K562 (cell line): ENCODE measurements around the gene SST. TPM values are rescaled to one million over a fixed set of nuclear protein-coding genes. Genes with fewer than 3 reads are reported as not detected.

Source experiments
- ATAC-seq: fragments of 200-7000 bp; cut with Tn5 transposase; 3 replicates; pipeline ENCODE4 v1.9.1; 2020; ENCODE audit warnings: moderate library complexity
- Bru-seq: library from RNA; stranded (reverse); fragments of 400-500 nt; gene quantifications from one replicate; lab custom pipeline; 2021; lab: Mats Ljungman, UMichigan
- BruChase-seq, 2 experiments: library from RNA; stranded (reverse); fragments of 400-500 nt; gene quantifications; one replicate each; lab custom pipeline; 2021; lab: Mats Ljungman, UMichigan
- BruUV-seq: library from RNA; stranded (reverse); fragments of 400-500 nt; replicated peaks from 2 replicates; lab custom pipeline; 2021; lab: Mats Ljungman, UMichigan
- CTCF ChIA-PET: fragments of 300-600 bp; formaldehyde crosslinking; extraction: SDS; loops from one replicate; lab custom pipeline; 2021; ENCODE audit warnings: low intra/inter-chr PET ratio; lab: Yijun Ruan, JAX
- POLR2A ChIA-PET: fragments of 300-600, 350-650 bp; sonication (Branson Sonifier 250); formaldehyde crosslinking; extraction: SDS; loops from one replicate; lab custom pipeline; 2021; ENCODE audit warnings: antibody characterized with exemption, inconsistent platforms; lab: Yijun Ruan, JAX
- DNase-seq, 4 experiments: peaks; one replicate each; pipeline versions ENCODE4 v3.0.0 to v3.0.0-alpha.2; 2011 to 2018; ENCODE audit warnings: low spot score in 3 of 4, mixed read lengths in 3 of 4; ENCODE audit errors: extremely low read depth in 1 of 4
- FAIRE-seq: peaks from 2 replicates; lab custom pipeline; 2011; peaks lifted over from hg19 to GRCh38; lab: Jason Lieb, UNC
- H2AFZ ChIP-seq: 2 replicates; pipeline ENCODE4 v1.6.0; 2011; ENCODE audit warnings: low read depth, low read length, control low read depth, inconsistent platforms
- H3K27ac ChIP-seq: fragments of 200-600 bp; 3 replicates; pipeline ENCODE4 v1.8.0; 2011; ENCODE audit warnings: low read depth, mild to moderate bottlenecking, control low read depth, inconsistent platforms, low read length, moderate library complexity, mixed read lengths; ENCODE audit errors: extremely low read depth
- H3K27me3 ChIP-seq, 2 experiments: fragments of 300-600 bp in 1 of 2; 2 replicates in 1 of 2; 3 replicates in 1 of 2; pipeline versions ENCODE4 v1.6.0 to v1.8.0; 2011; ENCODE audit warnings: inconsistent platforms in 2 of 2, low read length in 2 of 2, mild to moderate bottlenecking in 1 of 2, mixed read lengths in 1 of 2, moderate library complexity in 1 of 2; ENCODE audit not compliant: control insufficient read depth in 2 of 2, insufficient read depth in 2 of 2
- H3K36me3 ChIP-seq: fragments of 300-600 bp; 3 replicates; pipeline ENCODE4 v1.8.0; 2011; ENCODE audit warnings: mild to moderate bottlenecking, low read length, inconsistent platforms; ENCODE audit not compliant: control insufficient read depth, insufficient read depth
- H3K4me1 ChIP-seq, 2 experiments: fragments of 200-600 bp in 1 of 2; replicated peaks in 1 of 2; 2 replicates in 1 of 2; 3 replicates in 1 of 2; pipeline versions ENCODE4 v1.5.1 to v1.8.0; 2011; ENCODE audit warnings: inconsistent platforms in 2 of 2, low read length in 2 of 2, mild to moderate bottlenecking in 1 of 2, mixed read lengths in 1 of 2, moderate library complexity in 1 of 2; ENCODE audit not compliant: control insufficient read depth in 2 of 2, insufficient read depth in 2 of 2
- H3K4me2 ChIP-seq: 2 replicates; pipeline ENCODE4 v1.6.1; 2011; ENCODE audit warnings: low read length, control low read depth, inconsistent platforms, mixed read lengths; ENCODE audit not compliant: insufficient read depth
- H3K4me3 ChIP-seq: fragments of 200-600 bp; sonication (generic), shearing (Covaris generic); 2 replicates; pipeline ENCODE4 v1.5.1; 2016; ENCODE audit warnings: control low read depth, inconsistent platforms
- H3K79me2 ChIP-seq: fragments of 200-600 bp; 3 replicates; pipeline ENCODE4 v1.8.0; 2011; ENCODE audit warnings: low read length, inconsistent platforms; ENCODE audit not compliant: control insufficient read depth, insufficient read depth
- H3K9ac ChIP-seq, 2 experiments: 2 replicates each; pipeline versions ENCODE4 v1.6.0 to v1.6.1; 2011; ENCODE audit warnings: low read depth in 2 of 2, low read length in 2 of 2, control low read depth in 1 of 2, inconsistent platforms in 1 of 2, mild to moderate bottlenecking in 1 of 2, mixed read lengths in 1 of 2; ENCODE audit not compliant: insufficient read depth in 1 of 2
- H3K9me1 ChIP-seq: one replicate; pipeline ENCODE4 v1.6.0; 2011; ENCODE audit warnings: inconsistent platforms, mild to moderate bottlenecking, low read length, moderate library complexity; ENCODE audit not compliant: control insufficient read depth, insufficient read depth
- H3K9me3 ChIP-seq: replicated peaks from 2 replicates; pipeline ENCODE4 v1.5.1; 2011; ENCODE audit warnings: low read depth, low read length, inconsistent platforms; ENCODE audit not compliant: control insufficient read depth, insufficient read depth
- H4K20me1 ChIP-seq: replicated peaks from 2 replicates; pipeline ENCODE4 v1.6.1; 2011; ENCODE audit warnings: low read length, inconsistent platforms, mixed read lengths; ENCODE audit not compliant: control insufficient read depth, insufficient read depth
- ARID1B ChIP-seq: fragments of 450-650 bp; IDR thresholded peaks from 2 replicates; pipeline ENCODE4 v1.6.1; 2016; ENCODE audit warnings: antibody characterized with exemption, mild to moderate bottlenecking, inconsistent platforms
- ETV6 ChIP-seq, 3 experiments: fragments of 150-350 bp in 1 of 3; sonication (generic) in 1 of 3; formaldehyde crosslinking in 1 of 3; IDR thresholded peaks; 2 replicates each; pipeline versions ENCODE4 v1.6.1 to v1.8.0; 2014 to 2022; ENCODE audit warnings: borderline replicate concordance in 2 of 3, low read depth in 2 of 3, antibody characterized with exemption in 1 of 3, low read length in 1 of 3, mild to moderate bottlenecking in 1 of 3, missing genetic modification reagents in 1 of 3
- JUNB ChIP-seq: fragments of 450-650 bp; formaldehyde crosslinking; conservative IDR thresholded peaks from 2 replicates; pipeline ENCODE4 v1.4.0; 2020; ENCODE audit warnings: mild to moderate bottlenecking
- NEUROD1 ChIP-seq: fragments of 150-350 bp; IDR thresholded peaks from 2 replicates; pipeline ENCODE4 v1.6.1; 2014; ENCODE audit warnings: borderline replicate concordance, low read length, low read depth; ENCODE audit not compliant: partially characterized antibody
- NFE2L1 ChIP-seq: fragments of 450-650 bp; IDR thresholded peaks from 2 replicates; pipeline ENCODE4 v1.6.1; 2016; ENCODE audit warnings: missing genetic modification characterization, low read depth, mild to moderate bottlenecking, missing compliant biosample characterization, moderate library complexity, borderline replicate concordance
- SAP30 ChIP-seq: fragments of 200-600 bp; sonication (generic); IDR thresholded peaks from 2 replicates; pipeline ENCODE4 v1.6.1; 2012; ENCODE audit warnings: borderline replicate concordance, low read depth, mild to moderate bottlenecking, moderate library complexity, low read length, control low read depth, inconsistent platforms; ENCODE audit not compliant: insufficient read depth, poor library complexity, severe bottlenecking
- SMARCA5 ChIP-seq: fragments of 450-650 bp; IDR thresholded peaks from 2 replicates; pipeline ENCODE4 v1.6.1; 2016
- SRSF9 ChIP-seq: fragments of 200-400 bp; formaldehyde crosslinking; IDR thresholded peaks from 2 replicates; pipeline ENCODE4 v1.6.1; 2017; ENCODE audit warnings: low read depth, low read length, borderline replicate concordance
- WGBS: fragments of 100-300 bp; shearing (Covaris generic); methylation state at CpG from one replicate; pipeline ENCODE4 v1.1.6; 2016; ENCODE audit warnings: low coverage, mixed read lengths; ENCODE audit not compliant: insufficient coverage; ENCODE audit errors: missing lambda C conversion rate; 5-methylcytosine and 5-hydroxymethylcytosine counted together
- in situ Hi-C: fragments of 300-500 bp; cut with MboI; formaldehyde crosslinking; loops from 4 replicates; pipeline ENCODE4 v1.15.0; 2018; ENCODE audit warnings: inconsistent platforms, mixed read lengths
- intact Hi-C: fragments of 100-400 bp; cut with micrococcal nuclease; formaldehyde crosslinking; loops from 2 replicates; pipeline ENCODE4 v1.14.2; 2022
- long read RNA-seq, 3 experiments: library from polyadenylated mRNA in 2 of 3; library from RNA in 1 of 3; unstranded in 2 of 3; stranded (forward) in 1 of 3; transcript quantifications; one replicate each; pipeline ENCODE4 v2.0.0, GENCODE V29; 2019 to 2022
- polyA minus RNA-seq, 3 experiments: library from RNA; depleted of rRNA, polyadenylated mRNA; stranded (reverse); fragments of >200 nt; gene quantifications; 2 replicates each; pipeline ENCODE4 v1.2.3, GENCODE V29; 2011
- polyA plus RNA-seq, 8 experiments: library from polyadenylated mRNA; depleted of rRNA in 4 of 8; stranded (reverse) in 5 of 8; unstranded in 3 of 8; fragments of >200 nt; fragmentation: Nextera tagmentation in 2 of 8; fragmentation: Illumina TruSeq in 1 of 8; extraction: Ambion mirVana in 2 of 8; extraction: Trizol in 1 of 8; gene quantifications; 2 replicates each; pipeline versions ENCODE4 v1.2.1 to v1.2.3, GENCODE V29; 2011 to 2014; ENCODE audit warnings: inconsistent platforms in 1 of 8, missing spikeins in 1 of 8
- total RNA-seq, 7 experiments: library from RNA; depleted of rRNA in 6 of 7; stranded (reverse); fragments of >200 nt in 6 of 7; fragmentation: Illumina TruSeq in 2 of 7; extraction: Trizol in 2 of 7; gene quantifications; 2 replicates each; pipeline versions ENCODE4 v1.2.1 to v1.2.3, GENCODE V29; 2011 to 2021; ENCODE audit warnings: low replicate concordance in 1 of 7
- TF ChIP-seq, protein P1 (sequence below): sonication (generic); formaldehyde crosslinking; IDR thresholded peaks from 2 replicates; pipeline ENCODE4 v1.8.0; 2023; ENCODE audit warnings: mild to moderate bottlenecking, missing genetic modification reagents
- TF ChIP-seq, protein P2 (sequence below), 3 experiments: fragments of 200-800 bp in 1 of 3; fragments of 250-450 bp in 1 of 3; fragments of 450-650 bp in 1 of 3; sonication (Bioruptor Pico) in 1 of 3; sonication (Bioruptor generic) in 1 of 3; formaldehyde crosslinking in 1 of 3; IDR thresholded peaks; 2 replicates each; pipeline versions ENCODE4 v1.6.1 to v1.8.0; 2016 to 2022; ENCODE audit warnings: mild to moderate bottlenecking in 2 of 3, missing genetic modification characterization in 2 of 3, missing compliant biosample characterization in 1 of 3, moderate library complexity in 1 of 3

SST gene
- not detected in 2 replicates for total RNA-seq (2011; cell fraction: chromatin; rRNA removed; ENCODE audit: low replicate concordance)
- not detected in 2 replicates for total RNA-seq (2011; cell fraction: nucleolus; rRNA removed)
- not detected in 2 replicates for total RNA-seq (2011; cell fraction: nucleoplasm; rRNA removed)
- total RNA-seq (2014; rRNA removed) (not detected in 2 replicates), total RNA-seq (2014; rRNA removed; fragmentation: Illumina TruSeq; extraction: Trizol) (not detected in 2 replicates), total RNA-seq (2015; rRNA removed; fragmentation: Illumina TruSeq; extraction: Trizol) (not detected in 2 replicates), total RNA-seq (2021) (not detected in 2 replicates), polyA plus RNA-seq (2011; rRNA removed) (not detected in 2 replicates), polyA plus RNA-seq (2014; fragmentation: Illumina TruSeq; extraction: Trizol) (not detected in 2 replicates), polyA plus RNA-seq (2014; fragmentation: Nextera tagmentation; extraction: Ambion mirVana) (not detected), polyA plus RNA-seq (2014; rRNA removed) (not detected in 2 replicates), polyA minus RNA-seq (2011; rRNA and poly(A)+ RNA removed) (not detected in 2 replicates), Bru-seq, nascent RNA (not detected), BruChase-seq, experiment 1, labeled RNA remaining after a 2-hour chase (not detected), BruChase-seq, experiment 2, labeled RNA remaining after a 6-hour chase (not detected)
- not detected in 2 replicates for polyA plus RNA-seq (2011; cell fraction: cytosol; rRNA removed)
- polyA plus RNA-seq (2011; cell fraction: nucleus; rRNA removed) = not detected in 2 replicates
- not detected in 2 replicates for polyA plus RNA-seq (2012)
- not detected in 2 replicates for polyA minus RNA-seq (2011; cell fraction: cytosol; rRNA and poly(A)+ RNA removed)
- not detected in 2 replicates for polyA minus RNA-seq (2011; cell fraction: nucleus; rRNA and poly(A)+ RNA removed)
- long read RNA-seq, experiment 1 = 0 reads
- long read RNA-seq, experiment 2 = 0 reads
- long read RNA-seq, experiment 3 = 0 reads

DNA sequence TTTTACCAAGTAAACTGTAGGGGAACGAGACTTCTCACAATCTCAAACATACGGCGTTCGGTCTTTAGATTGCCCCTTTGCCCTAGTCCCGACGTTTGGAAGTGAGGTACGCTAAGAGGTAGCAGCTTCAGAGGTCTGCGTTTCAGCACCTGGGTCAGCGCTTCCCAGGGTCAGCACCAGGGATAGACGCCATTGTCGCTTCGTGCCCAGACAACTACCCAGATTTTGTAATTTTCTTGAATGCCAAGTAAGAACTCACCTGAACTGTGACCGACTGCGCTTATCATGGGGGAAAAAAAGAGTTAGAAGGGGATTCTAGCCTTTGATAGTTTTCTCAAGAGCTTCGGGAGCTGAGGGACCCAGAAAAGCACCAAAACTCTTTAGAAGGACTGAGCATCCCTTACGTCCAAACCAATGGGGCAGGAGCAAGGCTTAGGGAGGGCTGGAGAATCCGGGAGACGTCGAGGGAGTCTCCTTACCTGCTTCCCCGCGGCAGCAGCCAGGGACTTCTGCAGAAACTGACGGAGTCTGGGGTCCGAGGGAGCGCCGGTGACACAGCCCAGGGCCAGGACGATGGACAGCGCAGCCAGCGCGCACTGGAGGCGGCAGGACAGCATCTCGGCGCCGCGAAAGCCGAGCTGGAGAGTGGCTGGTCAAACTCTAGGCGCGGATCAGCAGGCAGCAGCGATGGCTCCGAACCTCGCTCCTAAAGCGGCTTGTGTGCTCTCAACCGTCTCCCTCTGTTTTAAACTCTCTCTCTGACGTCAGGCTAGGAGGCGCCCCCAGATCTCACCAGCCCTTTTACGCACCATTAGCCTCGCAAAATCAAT lies at the start of gene SST:
Gene SST, minus strand, starts transcription at position 720 of the 830 bp plus-strand sequence. Its CDS starts 103 bp downstream, at position 617.
- Histone ChIP-seq H3K27ac (no peak within 1 kb of the TSS), H2AFZ (no peak within 1 kb of the TSS), H3K9ac (no peak within 1 kb of the TSS), H3K27me3 (peaks cover 0 to 13% of the 10 kb centered on the region in 2 experiments; a peak in 2 of 5 replicates), H3K36me3 (no peaks in the 10 kb centered on the region), H4K20me1 (no peaks in the 10 kb centered on the region), H3K79me2 (no peaks in the 10 kb centered on the region), H3K9me1 (no peaks in the 10 kb centered on the region), H3K4me3 (no peak within 1 kb of the TSS), H3K4me1 (0 out of 5 replicates have a peak, but pooled peaks cover 0 to 3% of the 10 kb centered on the region in 2 experiments), H3K9me3 (no peaks in the 10 kb centered on the region), H3K4me2 (no peak within 1 kb of the TSS)
- ChIA-PET POLR2A (interaction anchor here (0.6 to 1.5 kb wide), 2 partner anchors 13 to 43 kb away, joined by 3 read pairs; no protein-coding TSS in a partner anchor), CTCF (no interaction called here)
- FAIRE-seq (no peak), ATAC-seq (peak; percentile 85), DNase-seq (peak in 2 of 4 experiments; percentile 28 to 37)
- in situ Hi-C loops (no loop called here), intact Hi-C loops (no loop called here)
- no TSS peak for BruUV-seq
- WGBS = 2% methylated on average over 36 of the region's 46 CpGs
- TF ChIP-seq, protein P1, sequence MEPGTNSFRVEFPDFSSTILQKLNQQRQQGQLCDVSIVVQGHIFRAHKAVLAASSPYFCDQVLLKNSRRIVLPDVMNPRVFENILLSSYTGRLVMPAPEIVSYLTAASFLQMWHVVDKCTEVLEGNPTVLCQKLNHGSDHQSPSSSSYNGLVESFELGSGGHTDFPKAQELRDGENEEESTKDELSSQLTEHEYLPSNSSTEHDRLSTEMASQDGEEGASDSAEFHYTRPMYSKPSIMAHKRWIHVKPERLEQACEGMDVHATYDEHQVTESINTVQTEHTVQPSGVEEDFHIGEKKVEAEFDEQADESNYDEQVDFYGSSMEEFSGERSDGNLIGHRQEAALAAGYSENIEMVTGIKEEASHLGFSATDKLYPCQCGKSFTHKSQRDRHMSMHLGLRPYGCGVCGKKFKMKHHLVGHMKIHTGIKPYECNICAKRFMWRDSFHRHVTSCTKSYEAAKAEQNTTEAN = no peak
- TF ChIP-seq NEUROD1 (no peak), ETV6 (IDR thresholded peaks at IDR 0.05; ENCODE audit: borderline replicate concordance in 1 of 2, low read depth in 2 of 2, low read length in 1 of 2) (no peak), ETV6 (CRISPR knock-in tag; IDR thresholded peaks at IDR 0.05; ENCODE audit: borderline replicate concordance) (no peak), NFE2L1 (tag) (no peak), ARID1B (no peak), JUNB (CRISPR knock-in tag) (no peak), SMARCA5 (no peak), SRSF9 (no peak), SAP30 (no peak)
- TF ChIP-seq, protein P2, sequence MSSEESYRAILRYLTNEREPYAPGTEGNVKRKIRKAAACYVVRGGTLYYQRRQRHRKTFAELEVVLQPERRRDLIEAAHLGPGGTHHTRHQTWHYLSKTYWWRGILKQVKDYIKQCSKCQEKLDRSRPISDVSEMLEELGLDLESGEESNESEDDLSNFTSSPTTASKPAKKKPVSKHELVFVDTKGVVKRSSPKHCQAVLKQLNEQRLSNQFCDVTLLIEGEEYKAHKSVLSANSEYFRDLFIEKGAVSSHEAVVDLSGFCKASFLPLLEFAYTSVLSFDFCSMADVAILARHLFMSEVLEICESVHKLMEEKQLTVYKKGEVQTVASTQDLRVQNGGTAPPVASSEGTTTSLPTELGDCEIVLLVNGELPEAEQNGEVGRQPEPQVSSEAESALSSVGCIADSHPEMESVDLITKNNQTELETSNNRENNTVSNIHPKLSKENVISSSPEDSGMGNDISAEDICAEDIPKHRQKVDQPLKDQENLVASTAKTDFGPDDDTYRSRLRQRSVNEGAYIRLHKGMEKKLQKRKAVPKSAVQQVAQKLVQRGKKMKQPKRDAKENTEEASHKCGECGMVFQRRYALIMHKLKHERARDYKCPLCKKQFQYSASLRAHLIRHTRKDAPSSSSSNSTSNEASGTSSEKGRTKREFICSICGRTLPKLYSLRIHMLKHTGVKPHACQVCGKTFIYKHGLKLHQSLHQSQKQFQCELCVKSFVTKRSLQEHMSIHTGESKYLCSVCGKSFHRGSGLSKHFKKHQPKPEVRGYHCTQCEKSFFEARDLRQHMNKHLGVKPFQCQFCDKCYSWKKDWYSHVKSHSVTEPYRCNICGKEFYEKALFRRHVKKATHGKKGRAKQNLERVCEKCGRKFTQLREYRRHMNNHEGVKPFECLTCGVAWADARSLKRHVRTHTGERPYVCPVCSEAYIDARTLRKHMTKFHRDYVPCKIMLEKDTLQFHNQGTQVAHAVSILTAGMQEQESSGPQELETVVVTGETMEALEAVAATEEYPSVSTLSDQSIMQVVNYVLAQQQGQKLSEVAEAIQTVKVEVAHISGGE (CRISPR knock-in tag; IDR thresholded peaks at IDR 0.05) = peak in 1 of 3 experiments; percentile 49; a peak in 1 of 6 replicates
